Esophagus squamous epithelium (tissue), 5 donors: ENCODE results near the gene DST. TPM values are rescaled to one million over a fixed set of nuclear protein-coding genes. Genes with fewer than 3 reads are reported as not detected.
A peak's percentile ranks its signal among the peaks of the same experiment; 100 is the strongest.

Experiments used
- DNase-seq: peaks from one replicate; lab custom pipeline; 2025; lab: John Stamatoyannopoulos, UW
- H3K27ac ChIP-seq, 4 donors: fragments of 200-600 bp; sonication (generic); one replicate each; pipeline ENCODE4 v1.5.1; 2016 to 2019; ENCODE audit warnings: mild to moderate bottlenecking in 1 of 4
- H3K27me3 ChIP-seq, 4 donors: fragments of 200-600 bp; sonication (generic); 1 replicate in 3 of 4; 2 replicates in 1 of 4; pipeline versions ENCODE4 v1.5.1 to v1.6.0; 2017 to 2021; ENCODE audit warnings: antibody characterized with exemption in 1 of 4
- H3K36me3 ChIP-seq, 3 donors: fragments of 200-600 bp; sonication (generic); one replicate each; pipeline ENCODE4 v1.5.1; 2016 to 2019
- H3K4me1 ChIP-seq, 3 donors: fragments of 200-600 bp; sonication (generic); one replicate each; pipeline ENCODE4 v1.5.1; 2017 to 2019
- H3K4me3 ChIP-seq, 4 donors: fragments of 200-600 bp; sonication (generic); 1 replicate in 3 of 4; 2 replicates in 1 of 4; pipeline ENCODE4 v1.5.1; 2016 to 2019; ENCODE audit warnings: mild to moderate bottlenecking in 2 of 4, moderate library complexity in 1 of 4
- H3K9me3 ChIP-seq, 3 donors: fragments of 200-600 bp; sonication (generic); one replicate each; pipeline ENCODE4 v1.5.1; 2016 to 2019
- POLR2A ChIP-seq, 4 donors: fragments of 450-650 bp; IDR thresholded peaks; one replicate each; pipeline ENCODE4 v1.6.1; 2017; ENCODE audit warnings: antibody characterized with exemption in 4 of 4, mild to moderate bottlenecking in 4 of 4, moderate library complexity in 3 of 4
- WGBS, 2 donors: methylation state at CpG; one replicate each; pipeline ENCODE4 v1.1.5; 2018; 5-methylcytosine and 5-hydroxymethylcytosine counted together
- intact Hi-C: fragments of 100-400 bp; cut with DNase I; formaldehyde crosslinking; loops from one replicate; pipeline ENCODE4 v1.15.0; 2022
- total RNA-seq, 4 donors: library from RNA; depleted of rRNA; stranded (reverse); fragments of >200 nt; gene quantifications; one replicate each; pipeline ENCODE4 v1.1.0, GENCODE V29; 2016
- TF ChIP-seq, protein P1 (sequence below), 6 experiments: fragments of 450-650 bp in 4 of 6; fragments of 200-600 bp in 2 of 6; sonication (generic) in 2 of 6; IDR thresholded peaks; one replicate each; pipeline ENCODE4 v1.5.1; 2016 to 2019; ENCODE audit warnings: antibody characterized with exemption in 6 of 6, mild to moderate bottlenecking in 4 of 6, moderate library complexity in 4 of 6
- donor health status: DM: yes; HTN: yes; CAD: no.

The DST gene
- total RNA-seq, 4 donors from 2014 or later: 134 to 468 (median 175) TPM

DNA sequence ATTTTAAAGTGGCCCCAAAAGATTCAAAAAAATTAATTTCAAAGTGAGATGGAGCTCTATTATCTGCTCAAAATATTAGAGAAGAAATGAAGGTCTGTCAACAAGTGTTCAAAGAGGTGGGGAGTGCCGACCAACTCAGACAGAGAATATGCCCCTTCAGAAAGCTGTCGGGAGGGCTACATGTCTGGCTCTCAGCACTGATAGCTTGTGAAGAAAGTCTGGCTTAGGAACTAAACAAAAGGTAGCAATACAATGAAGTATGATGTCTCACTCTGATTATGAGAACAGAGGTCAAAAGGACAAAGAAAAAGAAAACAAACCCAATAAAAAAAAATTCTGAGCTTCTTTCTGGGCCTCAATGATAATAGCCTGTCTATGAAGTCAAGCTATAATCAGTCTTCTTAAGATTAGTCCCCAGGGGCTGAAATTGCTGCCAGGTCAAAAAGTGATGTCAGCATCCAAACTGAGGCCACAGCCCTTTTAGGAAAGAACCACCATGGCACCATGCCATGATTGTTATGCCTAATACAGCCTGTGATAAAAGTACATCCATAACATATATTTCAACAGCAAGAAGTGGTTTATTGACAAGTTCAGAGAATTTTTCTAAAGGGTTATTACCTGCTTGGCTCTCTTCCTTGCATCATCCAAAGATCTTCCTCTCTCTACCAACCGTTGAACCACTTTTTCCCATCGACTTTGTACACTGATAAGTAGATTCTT is 150.9 kb downstream of the DST start:
- H3K4me3 ChIP-seq: no peak overlapping the region
- no peak for TF ChIP-seq POLR2A (IDR thresholded peaks at IDR 0.05)
- TF ChIP-seq, protein P1, sequence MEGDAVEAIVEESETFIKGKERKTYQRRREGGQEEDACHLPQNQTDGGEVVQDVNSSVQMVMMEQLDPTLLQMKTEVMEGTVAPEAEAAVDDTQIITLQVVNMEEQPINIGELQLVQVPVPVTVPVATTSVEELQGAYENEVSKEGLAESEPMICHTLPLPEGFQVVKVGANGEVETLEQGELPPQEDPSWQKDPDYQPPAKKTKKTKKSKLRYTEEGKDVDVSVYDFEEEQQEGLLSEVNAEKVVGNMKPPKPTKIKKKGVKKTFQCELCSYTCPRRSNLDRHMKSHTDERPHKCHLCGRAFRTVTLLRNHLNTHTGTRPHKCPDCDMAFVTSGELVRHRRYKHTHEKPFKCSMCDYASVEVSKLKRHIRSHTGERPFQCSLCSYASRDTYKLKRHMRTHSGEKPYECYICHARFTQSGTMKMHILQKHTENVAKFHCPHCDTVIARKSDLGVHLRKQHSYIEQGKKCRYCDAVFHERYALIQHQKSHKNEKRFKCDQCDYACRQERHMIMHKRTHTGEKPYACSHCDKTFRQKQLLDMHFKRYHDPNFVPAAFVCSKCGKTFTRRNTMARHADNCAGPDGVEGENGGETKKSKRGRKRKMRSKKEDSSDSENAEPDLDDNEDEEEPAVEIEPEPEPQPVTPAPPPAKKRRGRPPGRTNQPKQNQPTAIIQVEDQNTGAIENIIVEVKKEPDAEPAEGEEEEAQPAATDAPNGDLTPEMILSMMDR (IDR thresholded peaks at IDR 0.05): no peak
- H3K9me3 ChIP-seq: no peaks in the 10 kb centered on the region
- no peaks in the 10 kb centered on the region for H3K27me3 ChIP-seq
- DNase-seq: no peak
- H3K27ac ChIP-seq: peak overlapping the region in 3 of 4 donors; percentile 66 to 75 (median 68)
- intact Hi-C loops: no loop called here
- H3K4me1 ChIP-seq: peaks cover 0 to 20% (median 0%) of the 10 kb centered on the region in 3 donors
- WGBS, 2 donors: 72 to 81% methylated on average over 4 of the region's 4 CpGs
- peaks cover 0 to 63% (median 0%) of the 10 kb centered on the region in 3 donors for H3K36me3 ChIP-seq

DNA sequence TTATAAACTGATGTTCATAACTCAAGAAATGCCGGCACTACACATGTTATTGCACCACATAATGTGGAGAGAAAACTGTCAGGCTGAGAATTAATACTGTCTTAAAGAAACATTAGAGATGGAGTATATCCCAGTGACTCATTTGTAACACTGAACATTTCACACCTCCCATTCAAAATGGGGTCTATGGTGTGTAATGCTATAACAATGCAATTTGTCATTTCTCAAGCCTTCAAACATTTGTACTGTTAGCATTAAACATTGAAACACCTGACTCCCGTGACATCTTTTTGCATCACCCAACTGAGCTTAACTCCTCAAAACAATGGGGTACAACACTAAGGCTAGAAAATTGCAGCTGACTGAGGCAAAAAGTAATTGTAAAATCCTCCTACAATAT is 151.7 kb downstream of the DST start:
- DNase-seq: no peak
- peak overlapping the region in 2 of 4 donors; percentile 30 to 66 for H3K27ac ChIP-seq

DNA sequence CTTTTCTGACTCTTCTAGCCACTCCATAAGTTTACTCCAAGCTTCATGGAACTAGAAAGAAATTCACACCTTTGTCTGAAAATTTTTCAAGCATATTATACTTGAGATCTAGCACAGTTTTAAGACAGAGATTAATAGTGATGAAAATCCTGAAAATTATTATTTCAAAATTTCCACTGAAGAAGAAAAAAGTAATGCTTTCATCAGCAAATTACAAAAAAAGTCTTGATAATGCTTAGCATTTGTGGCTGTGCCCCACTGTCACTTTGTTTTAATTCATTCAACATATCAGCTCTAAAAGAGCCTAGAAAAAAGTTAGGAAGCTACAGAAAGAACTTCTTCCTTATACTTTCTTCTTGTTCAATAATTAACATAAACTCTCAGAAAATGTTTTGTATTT is 153.1 kb downstream of the DST start:
- intact Hi-C loops: no loop called here
- H3K27me3 ChIP-seq: no peaks in the 10 kb centered on the region
- peaks cover 0 to 20% (median 0%) of the 10 kb centered on the region in 3 donors for H3K4me1 ChIP-seq
- no peak for TF ChIP-seq POLR2A (IDR thresholded peaks at IDR 0.05)
- TF ChIP-seq, protein P1 (IDR thresholded peaks at IDR 0.05): no peak
- H3K9me3 ChIP-seq: no peaks in the 10 kb centered on the region
- DNase-seq: no peak
- H3K4me3 ChIP-seq: no peak overlapping the region
- H3K36me3 ChIP-seq: peaks cover 0 to 72% (median 7%) of the 10 kb centered on the region in 3 donors
- no peak overlapping the region for H3K27ac ChIP-seq

More for the DNA sequence above, 151.7 kb downstream of the DST start:
- peaks cover 0 to 61% (median 3%) of the 10 kb centered on the region in 3 donors for H3K36me3 ChIP-seq
- WGBS, 2 donors: 62 to 70% methylated on average over 2 of the region's 2 CpGs
- TF ChIP-seq POLR2A (IDR thresholded peaks at IDR 0.05): no peak
- TF ChIP-seq, protein P1 (IDR thresholded peaks at IDR 0.05): no peak
- H3K4me1 ChIP-seq: peaks cover 0 to 20% (median 0%) of the 10 kb centered on the region in 3 donors
- H3K9me3 ChIP-seq: no peaks in the 10 kb centered on the region
- no peaks in the 10 kb centered on the region for H3K27me3 ChIP-seq
- no peak overlapping the region for H3K4me3 ChIP-seq
- intact Hi-C loops: no loop called here

DNA sequence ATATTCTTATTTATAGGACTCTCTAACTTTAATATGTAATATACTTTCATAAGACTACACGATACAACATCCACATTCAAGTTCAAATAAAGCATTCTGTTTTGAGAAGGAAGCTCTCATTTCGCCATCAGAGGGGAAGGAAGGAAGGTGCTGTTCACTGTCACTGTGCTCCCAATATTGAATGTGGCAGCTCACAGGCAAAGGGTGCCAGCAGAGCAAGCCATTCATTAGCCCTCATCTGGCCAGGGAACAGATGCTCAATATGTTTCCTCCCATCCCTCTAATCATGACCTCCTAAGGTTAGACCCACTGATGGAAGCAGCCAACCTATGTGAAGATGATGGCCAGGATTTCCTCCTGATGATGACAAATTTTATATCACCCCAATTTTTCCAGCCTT is 154.4 kb downstream of the DST start:
- WGBS, 2 donors: 67 to 83% methylated on average over 2 of the region's 2 CpGs
- no peak overlapping the region for H3K27ac ChIP-seq
- intact Hi-C loops: no loop called here
- H3K4me3 ChIP-seq: no peak overlapping the region
- TF ChIP-seq POLR2A (IDR thresholded peaks at IDR 0.05): no peak
- TF ChIP-seq, protein P1 (IDR thresholded peaks at IDR 0.05): no peak
- peaks cover 0 to 20% (median 0%) of the 10 kb centered on the region in 3 donors for H3K4me1 ChIP-seq
- DNase-seq: no peak
- no peaks in the 10 kb centered on the region for H3K9me3 ChIP-seq
- H3K27me3 ChIP-seq: no peaks in the 10 kb centered on the region
- H3K36me3 ChIP-seq: peaks cover 0 to 74% (median 7%) of the 10 kb centered on the region in 3 donors

DNA sequence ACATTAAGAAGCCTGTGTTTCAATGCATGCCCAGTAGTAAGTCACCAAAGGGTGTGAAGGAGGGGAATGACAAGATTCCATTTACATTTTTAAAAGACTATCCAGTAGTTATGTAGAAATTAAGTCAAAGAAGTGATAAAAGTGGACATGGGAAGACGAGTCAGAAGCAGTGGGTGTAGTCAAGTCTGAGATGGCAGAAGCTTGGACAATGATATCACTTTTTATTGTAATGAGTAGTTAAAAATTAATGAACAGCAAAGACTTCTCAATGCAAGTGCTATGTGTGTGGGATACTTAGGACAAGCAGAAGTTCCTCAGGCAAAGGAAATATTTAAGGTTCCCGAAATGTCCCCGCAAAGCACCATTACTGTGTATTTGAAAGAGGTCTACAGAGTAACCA is 156.0 kb downstream of the DST start:
- Histone ChIP-seq H3K9me3 (no peaks in the 10 kb centered on the region), H3K4me3 (no peak overlapping the region), H3K4me1 (peaks cover 0 to 6% (median 0%) of the 10 kb centered on the region in 3 donors), H3K36me3 (peaks cover 0 to 75% (median 15%) of the 10 kb centered on the region in 3 donors), H3K27me3 (no peaks in the 10 kb centered on the region), H3K27ac (no peak overlapping the region)
- no peak for TF ChIP-seq POLR2A (IDR thresholded peaks at IDR 0.05)
- 90 to 91% methylated on average over 3 of the region's 3 CpGs for WGBS, 2 donors
- DNase-seq: no peak
- intact Hi-C loops: no loop called here
